ENCODE results near the gene ZYG11B.
"Not testable (repeated sequence)": the region's sequence is repeated elsewhere in the genome, so short reads cannot be mapped to it uniquely, and the experiment has no call there.

Gene ZYG11B

DNA sequence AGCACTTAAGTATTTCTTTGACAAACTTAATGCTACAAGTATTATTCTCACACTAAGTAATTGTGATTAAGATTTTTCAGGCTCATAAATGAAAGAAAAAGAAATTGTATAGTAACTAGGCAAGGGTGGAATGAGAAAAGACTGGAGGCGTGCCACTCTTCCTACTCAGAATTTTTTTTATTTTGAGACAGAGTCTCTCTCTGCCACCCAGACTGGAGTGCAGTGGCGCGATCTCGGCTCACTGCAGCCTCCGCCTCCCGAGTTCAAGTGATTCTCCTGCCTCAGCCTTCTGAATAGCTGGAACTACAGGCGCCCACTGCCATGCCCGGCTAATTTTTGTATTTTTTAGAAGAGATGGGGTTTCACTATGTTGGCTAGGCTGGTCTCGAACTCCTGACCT lies 9.1 kb downstream of the ZYG11B start:
- H3K27ac Mint-ChIP-seq, result not testable (repeated sequence)

DNA sequence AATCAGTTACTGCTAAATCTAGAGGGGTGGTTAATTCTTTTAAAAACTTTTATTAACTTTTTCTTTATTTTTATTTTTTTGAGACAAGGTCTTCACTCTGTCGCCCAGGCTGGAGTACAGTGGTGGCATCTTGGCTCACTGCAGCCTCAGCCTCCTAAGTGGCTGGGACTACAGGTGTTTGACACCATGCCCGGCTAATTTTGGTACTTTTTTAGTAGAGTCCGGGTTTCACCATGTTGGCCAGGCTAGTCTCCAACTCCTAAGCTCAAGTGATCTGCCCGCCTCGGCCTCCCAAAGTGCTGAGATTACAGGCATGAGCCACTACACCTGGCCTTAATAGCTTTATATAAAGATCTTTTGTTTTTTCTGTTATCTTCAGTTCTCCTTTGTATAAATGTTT lies 11.9 kb downstream of the ZYG11B start:
- peak overlapping the region; percentile 40 for H3K27ac Mint-ChIP-seq
- ATAC-seq, result no peak
- no peak overlapping the region for H3K4me3 Mint-ChIP-seq
- DNase-seq (ENCODE audit: low spot score in 2 of 2), result no peak
- H3K4me1 Mint-ChIP-seq, result peaks cover 5% of the 10 kb centered on the region
- H3K9me3 Mint-ChIP-seq, result no peaks in the 10 kb centered on the region
- no peaks in the 10 kb centered on the region for H3K36me3 Mint-ChIP-seq

More for the DNA sequence above, 9.1 kb downstream of the ZYG11B start:
- not testable (repeated sequence) for H3K9me3 Mint-ChIP-seq; H3K4me1 Mint-ChIP-seq; ATAC-seq; DNase-seq (ENCODE audit: low spot score in 2 of 2); H3K4me3 Mint-ChIP-seq
- peaks cover 10% of the 10 kb centered on the region for H3K36me3 Mint-ChIP-seq

DNA sequence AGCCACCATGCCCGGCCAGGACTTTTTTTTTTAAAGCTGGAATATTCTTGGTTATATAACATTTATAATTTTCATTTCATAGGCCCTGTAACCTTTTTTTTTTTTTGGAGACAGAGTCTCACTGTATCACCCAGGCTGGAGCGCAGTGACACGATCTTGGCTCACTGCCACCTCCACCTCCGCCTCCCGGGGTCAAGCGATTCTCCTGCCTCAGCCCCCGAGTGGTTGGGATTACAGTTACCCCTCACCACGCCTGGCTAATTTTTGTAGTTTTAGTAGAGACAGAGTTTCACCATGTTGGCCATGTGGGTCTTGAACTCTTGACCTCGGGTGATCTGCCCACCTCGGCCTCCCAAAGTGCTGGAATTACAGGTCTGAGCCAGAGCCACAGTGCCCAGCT lies 12.6 kb downstream of the ZYG11B start:
- Mint-ChIP-seq H3K36me3 (no peaks in the 10 kb centered on the region), H3K4me1 (peaks cover 5% of the 10 kb centered on the region), H3K27ac (no peak overlapping the region), H3K4me3 (no peak overlapping the region), H3K9me3 (no peaks in the 10 kb centered on the region)
- DNase-seq (ENCODE audit: low spot score in 2 of 2) (no peak), ATAC-seq (no peak)

DNA sequence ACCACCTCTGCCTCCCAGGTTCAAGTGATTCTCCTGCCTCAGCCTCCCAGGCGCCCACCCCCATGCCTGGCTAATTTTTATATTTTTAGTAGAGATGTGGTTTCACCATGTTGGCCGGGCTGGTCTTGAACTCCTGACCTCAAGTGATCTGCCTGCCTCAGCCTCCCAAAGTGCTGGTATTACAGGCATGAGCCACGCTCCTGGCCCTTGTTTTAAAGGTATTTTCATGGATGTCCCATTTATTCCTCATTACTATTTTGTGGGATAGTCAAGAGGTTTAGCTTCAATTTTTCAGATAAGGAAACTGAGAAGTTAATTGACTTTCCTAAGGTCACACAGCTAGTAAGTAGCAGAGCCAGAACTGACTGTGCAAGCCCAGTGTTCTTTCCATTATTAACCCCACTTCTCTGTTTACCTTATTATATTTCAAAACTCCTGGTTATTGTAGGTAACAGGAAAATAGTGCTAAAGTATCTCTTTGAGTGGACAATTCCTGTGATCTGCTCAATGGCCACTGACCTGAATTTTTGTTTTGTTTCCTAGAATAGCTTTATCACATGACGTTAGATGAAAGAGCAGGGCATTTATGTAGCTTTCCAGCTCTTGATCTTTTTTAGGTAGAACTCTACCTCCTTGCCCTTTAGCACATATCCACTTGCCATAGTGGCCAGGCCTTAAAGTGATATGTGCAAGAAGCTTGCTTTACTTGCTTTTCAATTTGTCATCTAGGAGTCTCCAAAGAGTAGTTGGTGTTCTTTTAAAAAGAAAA lies 13.6 kb downstream of the ZYG11B start:
- no peaks in the 10 kb centered on the region for H3K36me3 Mint-ChIP-seq
- DNase-seq (ENCODE audit: low spot score in 2 of 2) (no peak), ATAC-seq (no peak)
- H3K9me3 Mint-ChIP-seq, result no peaks in the 10 kb centered on the region
- H3K4me3 Mint-ChIP-seq, result no peak overlapping the region
- H3K27ac Mint-ChIP-seq, result no peak overlapping the region
- H3K4me1 Mint-ChIP-seq, result peaks cover 6% of the 10 kb centered on the region

DNA sequence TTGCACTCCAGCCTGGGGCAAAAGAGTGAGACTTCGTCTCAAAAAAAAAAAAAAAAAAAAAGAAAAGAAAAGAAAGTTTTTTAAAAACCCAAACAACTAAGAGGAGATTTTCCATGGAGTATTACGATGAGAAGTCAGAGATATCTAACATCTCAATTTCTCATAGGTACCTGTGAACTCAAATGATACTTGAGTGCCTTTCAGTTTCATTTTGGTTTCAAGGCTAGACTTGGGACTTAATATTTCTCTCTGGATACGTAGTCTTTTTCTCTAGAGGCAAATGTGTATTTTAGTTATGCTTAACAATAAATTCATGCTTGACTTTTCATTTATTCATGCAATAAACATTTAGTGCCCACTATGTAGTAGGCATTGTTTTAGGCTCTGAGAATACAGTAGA lies 15.0 kb downstream of the ZYG11B start:
- H3K27ac Mint-ChIP-seq, result no peak overlapping the region
- no peak overlapping the region for H3K4me3 Mint-ChIP-seq

DNA sequence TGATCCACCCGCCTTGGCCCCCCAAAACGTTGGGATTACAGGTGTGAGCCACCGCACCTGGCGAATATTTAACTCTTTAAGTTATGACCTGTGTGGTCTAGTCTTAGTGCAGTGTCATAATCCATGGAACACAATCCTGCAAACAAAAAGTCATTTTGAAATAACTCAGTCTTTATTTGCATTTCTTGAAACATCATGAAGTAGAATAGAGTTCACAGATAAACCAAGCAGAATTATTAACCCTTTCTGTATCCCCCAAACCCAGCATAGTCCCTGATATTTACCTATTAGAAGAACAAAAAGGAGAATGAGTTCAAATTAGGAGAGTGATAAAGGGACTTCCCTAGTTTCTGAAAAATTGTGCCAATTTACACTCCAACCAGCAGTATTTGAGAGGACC lies 19.9 kb downstream of the ZYG11B start:
- Mint-ChIP-seq H3K4me1 (peaks cover 6% of the 10 kb centered on the region), H3K4me3 (no peak overlapping the region), H3K9me3 (no peaks in the 10 kb centered on the region), H3K27ac (no peak overlapping the region), H3K36me3 (no peaks in the 10 kb centered on the region)
- DNase-seq (ENCODE audit: low spot score in 2 of 2), result no peak
- ATAC-seq, result no peak

More for the DNA sequence above, 15.0 kb downstream of the ZYG11B start:
- Mint-ChIP-seq H3K4me1 (peaks cover 11% of the 10 kb centered on the region), H3K9me3 (no peaks in the 10 kb centered on the region), H3K36me3 (no peaks in the 10 kb centered on the region)
- ATAC-seq (no peak), DNase-seq (ENCODE audit: low spot score in 2 of 2) (no peak)

DNA sequence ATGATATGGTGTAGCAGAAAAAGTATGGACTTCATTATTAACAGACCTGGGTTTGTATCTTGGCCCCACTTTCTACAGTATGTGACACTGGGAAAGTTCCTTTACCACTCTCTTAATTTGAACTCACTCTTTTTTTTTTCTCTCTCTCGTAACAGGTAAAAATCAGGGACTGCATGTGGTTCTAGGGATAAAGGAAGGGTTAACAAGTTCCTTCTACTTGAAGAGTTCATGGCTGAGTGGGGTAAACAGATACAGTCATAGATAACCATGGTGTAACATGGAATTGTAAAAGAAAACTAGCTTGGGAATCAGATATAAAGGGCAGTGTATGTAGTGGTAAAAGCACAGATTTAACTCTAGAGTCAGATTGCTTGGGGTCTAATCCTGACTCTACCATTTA lies 21.2 kb downstream of the ZYG11B start:
- ATAC-seq (no peak), DNase-seq (ENCODE audit: low spot score in 2 of 2) (no peak)
- Mint-ChIP-seq H3K9me3 (no peaks in the 10 kb centered on the region), H3K4me3 (no peak overlapping the region), H3K4me1 (peaks cover 12% of the 10 kb centered on the region), H3K27ac (no peak overlapping the region), H3K36me3 (no peaks in the 10 kb centered on the region)

DNA sequence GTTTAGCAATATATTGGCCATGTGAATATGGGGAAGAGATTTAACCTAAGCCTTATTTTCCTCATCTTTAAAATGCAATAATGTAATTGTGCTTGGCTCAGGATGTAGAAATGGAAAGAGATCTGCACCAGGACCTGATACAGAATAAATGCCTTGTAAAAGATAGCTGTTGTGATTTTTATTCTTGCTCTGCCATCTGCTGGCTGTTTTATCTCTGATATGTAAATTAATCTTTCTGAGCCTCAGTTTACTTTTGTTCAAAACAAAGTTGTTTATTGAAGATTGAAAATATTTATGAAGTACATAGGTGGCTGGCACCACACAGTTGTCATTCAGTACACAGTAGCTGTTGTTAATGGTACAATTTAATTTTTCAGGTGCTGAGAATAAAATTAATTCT lies 21.9 kb downstream of the ZYG11B start:
- H3K4me1 Mint-ChIP-seq, result peaks cover 12% of the 10 kb centered on the region
- H3K27ac Mint-ChIP-seq, result no peak overlapping the region
- no peaks in the 10 kb centered on the region for H3K9me3 Mint-ChIP-seq
- H3K4me3 Mint-ChIP-seq, result no peak overlapping the region
- H3K36me3 Mint-ChIP-seq, result no peaks in the 10 kb centered on the region
- ATAC-seq (no peak), DNase-seq (ENCODE audit: low spot score in 2 of 2) (no peak)

DNA sequence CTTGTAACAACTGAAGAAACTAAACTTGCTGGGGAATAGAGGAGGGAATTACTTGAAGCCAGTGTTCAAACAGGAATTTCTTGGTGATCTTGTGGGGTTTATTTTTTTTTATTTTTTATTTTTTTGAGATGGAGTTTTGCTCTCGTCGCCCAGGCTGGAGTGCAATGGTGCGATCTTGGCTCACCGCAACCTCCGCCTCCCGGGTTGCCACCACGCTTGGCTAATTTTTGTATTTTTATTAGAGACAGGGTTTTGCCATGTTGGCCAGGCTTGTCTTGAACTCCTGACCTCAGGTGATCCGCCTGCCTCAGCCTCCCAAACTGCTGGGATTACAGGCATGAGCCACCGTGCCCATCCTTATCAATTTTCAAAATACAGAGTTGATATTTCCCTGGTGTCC lies 23.2 kb downstream of the ZYG11B start:
- not testable (repeated sequence) for H3K27ac Mint-ChIP-seq; H3K36me3 Mint-ChIP-seq; DNase-seq (ENCODE audit: low spot score in 2 of 2); H3K4me3 Mint-ChIP-seq; H3K9me3 Mint-ChIP-seq; ATAC-seq
- peaks cover 12% of the 10 kb centered on the region for H3K4me1 Mint-ChIP-seq

DNA sequence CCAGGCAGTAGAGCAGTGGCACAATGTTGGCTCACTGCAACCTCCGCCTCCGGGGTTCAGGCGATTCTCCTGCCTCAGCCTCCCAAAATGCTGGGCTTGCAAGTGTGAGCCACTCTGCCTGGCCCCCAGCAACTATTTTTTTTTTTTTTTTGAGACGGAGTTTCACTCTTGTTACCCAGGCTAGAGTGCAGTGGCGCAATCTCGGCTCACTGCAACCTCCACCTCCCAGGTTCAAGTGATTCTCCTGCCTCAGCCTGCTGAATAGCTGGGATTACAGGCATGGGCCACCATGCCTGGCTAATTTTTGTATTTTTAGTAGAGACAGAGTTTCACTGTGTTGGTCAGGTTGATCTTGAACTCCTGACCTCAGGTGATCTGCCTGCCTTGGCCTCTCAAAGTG lies 23.9 kb downstream of the ZYG11B start:
- not testable (repeated sequence) for H3K4me1 Mint-ChIP-seq, H3K4me3 Mint-ChIP-seq, H3K9me3 Mint-ChIP-seq

DNA sequence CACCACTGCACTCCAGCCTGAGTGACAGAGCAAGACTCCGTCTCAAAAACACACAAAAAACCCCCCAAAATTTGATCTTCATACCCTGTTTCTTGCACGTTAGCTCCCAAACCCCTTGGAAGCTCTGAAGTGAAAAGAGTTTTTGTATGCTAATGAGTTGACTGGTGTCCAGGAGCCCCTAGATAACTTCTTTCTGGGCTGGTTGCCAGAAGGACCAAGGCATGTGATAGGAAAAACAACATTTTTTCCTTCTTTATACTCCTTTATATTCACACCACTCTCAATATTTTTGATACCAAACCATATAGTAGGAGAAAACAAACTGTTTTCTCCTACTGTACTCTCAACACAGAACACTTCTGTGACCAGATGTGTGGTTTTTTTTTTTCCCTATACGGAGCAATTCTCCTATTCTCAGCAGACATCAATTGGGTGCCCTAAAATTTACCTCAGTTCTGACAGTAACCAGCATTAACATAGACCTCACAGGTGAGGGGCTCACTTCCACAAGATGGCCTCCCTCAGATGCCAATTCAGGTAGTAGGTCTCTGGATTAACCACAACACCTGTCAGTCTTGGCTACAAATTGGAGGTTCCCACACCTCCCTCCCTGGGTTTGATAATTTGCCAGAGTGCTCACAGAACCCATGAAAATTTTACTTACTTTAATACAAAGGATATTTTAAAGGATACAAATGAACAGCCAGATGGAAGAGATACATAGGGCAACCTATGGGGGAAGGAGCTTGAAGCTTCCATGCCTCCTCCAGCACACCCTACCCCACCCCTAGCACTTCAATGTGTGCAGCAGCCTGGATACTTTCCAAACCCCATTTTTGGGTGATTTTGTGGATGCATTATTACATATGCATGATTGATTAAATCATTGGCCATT lies 25.6 kb downstream of the ZYG11B start:
- Mint-ChIP-seq H3K27ac (peak overlapping the region; percentile 40), H3K4me3 (no peak overlapping the region), H3K36me3 (peaks cover 9% of the 10 kb centered on the region), H3K9me3 (no peaks in the 10 kb centered on the region), H3K4me1 (peaks cover 6% of the 10 kb centered on the region)
- ATAC-seq, result no peak
- no peak for DNase-seq (ENCODE audit: low spot score in 2 of 2)

More for the DNA sequence above, 23.9 kb downstream of the ZYG11B start:
- not testable (repeated sequence) for DNase-seq (ENCODE audit: low spot score in 2 of 2); H3K27ac Mint-ChIP-seq; ATAC-seq; H3K36me3 Mint-ChIP-seq

DNA sequence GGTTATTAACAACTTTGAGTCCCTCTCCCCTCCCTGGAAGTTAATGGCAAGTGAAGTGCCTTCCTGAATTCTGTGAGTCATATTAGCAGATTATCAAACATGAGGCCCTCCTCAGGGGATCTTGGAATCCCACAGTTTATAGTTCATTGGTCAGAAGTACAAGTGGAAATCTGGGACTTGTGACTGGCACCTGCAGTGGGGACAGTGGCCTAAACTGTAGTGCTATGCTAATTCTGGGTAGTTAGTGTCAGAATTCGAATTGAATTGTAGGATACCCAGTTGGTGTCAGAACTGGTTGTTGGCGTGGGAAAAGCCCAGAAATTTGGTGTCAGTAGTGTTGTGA lies 26.2 kb downstream of the ZYG11B start:
- no peak for DNase-seq (ENCODE audit: low spot score in 2 of 2)
- Mint-ChIP-seq H3K27ac (peak overlapping the region; percentile 40), H3K4me1 (peaks cover 6% of the 10 kb centered on the region), H3K4me3 (no peak overlapping the region), H3K9me3 (no peaks in the 10 kb centered on the region), H3K36me3 (peaks cover 15% of the 10 kb centered on the region)
- no peak for ATAC-seq

DNA sequence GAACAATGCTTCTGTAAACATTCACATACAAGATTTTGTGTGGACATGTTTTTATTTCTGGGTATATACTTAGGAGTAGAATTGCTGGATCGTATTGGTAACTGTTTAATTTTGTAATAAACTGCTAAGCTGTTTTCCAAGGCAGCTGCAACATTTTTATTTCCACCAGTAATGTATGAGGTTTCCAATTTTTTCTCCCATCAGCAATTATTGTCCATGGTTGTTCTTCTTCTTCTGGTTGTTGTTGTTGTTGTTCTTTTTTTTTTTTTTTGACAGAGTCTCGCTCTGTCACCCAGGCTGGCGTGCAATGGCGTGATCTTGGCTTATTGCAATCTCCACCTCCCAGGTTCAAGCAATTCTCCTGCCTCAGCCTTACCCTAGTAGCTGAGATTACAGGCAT lies 26.9 kb downstream of the ZYG11B start:
- Mint-ChIP-seq H3K4me3 (no peak overlapping the region), H3K4me1 (peaks cover 6% of the 10 kb centered on the region), H3K27ac (no peak overlapping the region), H3K9me3 (no peaks in the 10 kb centered on the region), H3K36me3 (peaks cover 22% of the 10 kb centered on the region)
- ATAC-seq, result no peak
- no peak for DNase-seq (ENCODE audit: low spot score in 2 of 2)

DNA sequence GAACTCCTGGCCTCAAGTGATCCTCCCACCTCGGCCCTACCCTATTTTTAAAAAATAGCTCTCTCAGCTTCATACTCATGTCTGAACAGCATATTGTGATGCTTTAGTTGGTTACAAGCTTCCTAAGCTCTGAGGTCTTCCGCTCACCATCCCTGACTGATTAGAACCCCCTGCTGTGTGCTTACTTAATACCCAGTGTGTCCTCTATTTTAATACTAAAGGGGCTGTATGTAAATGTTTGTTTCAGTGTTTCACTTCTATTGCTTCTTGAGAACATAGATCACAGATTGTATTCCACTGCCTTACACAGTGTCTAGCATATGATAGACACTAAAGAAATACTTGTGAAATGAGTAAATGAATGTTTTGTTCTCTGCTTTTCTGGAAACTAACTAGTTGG lies 29.8 kb downstream of the ZYG11B start:
- Mint-ChIP-seq H3K4me1 (peaks cover 6% of the 10 kb centered on the region), H3K4me3 (no peak overlapping the region), H3K27ac (no peak overlapping the region), H3K36me3 (peaks cover 36% of the 10 kb centered on the region), H3K9me3 (no peaks in the 10 kb centered on the region)
- DNase-seq (ENCODE audit: low spot score in 2 of 2) (no peak), ATAC-seq (no peak)

DNA sequence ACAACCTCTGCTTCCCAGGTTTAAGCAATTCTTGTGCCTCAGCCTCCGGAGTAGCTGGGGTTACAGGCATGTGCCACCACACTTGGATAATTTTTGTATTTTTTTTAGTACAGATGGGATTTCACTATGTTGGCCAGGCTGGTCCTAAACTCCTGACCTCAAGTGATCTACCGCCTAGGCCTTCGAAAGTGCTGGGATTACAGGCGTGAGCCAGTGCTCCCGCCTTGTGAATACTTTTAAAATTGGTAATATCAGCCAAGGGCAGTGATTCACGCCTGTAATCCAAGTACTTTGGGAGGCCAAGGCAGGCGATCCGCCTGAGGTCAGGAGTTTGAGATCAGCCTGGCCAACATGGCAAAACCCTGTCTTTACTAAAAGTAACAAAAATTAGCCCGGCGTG lies 33.7 kb downstream of the ZYG11B start:
- no peak overlapping the region for H3K4me3 Mint-ChIP-seq
- no peak overlapping the region for H3K27ac Mint-ChIP-seq
- H3K36me3 Mint-ChIP-seq, result peaks cover 42% of the 10 kb centered on the region
- H3K9me3 Mint-ChIP-seq, result no peaks in the 10 kb centered on the region
- H3K4me1 Mint-ChIP-seq, result no peaks in the 10 kb centered on the region
- no peak for DNase-seq (ENCODE audit: low spot score in 2 of 2)
- no peak for ATAC-seq
